Measurements from ENCODE around the gene IMPDH1.

IMPDH1 gene

GRCh38 chr7:128388145-128388485 lies 21.7 kb downstream of the IMPDH1 start:
- DNase-seq (ENCODE audit: low read depth in 1 of 2, low spot score in 1 of 2) = no peak

GRCh38 chr7:128387216-128388144 lies 22.3 kb downstream of the IMPDH1 start:
- DNase-seq (ENCODE audit: low read depth in 1 of 2, low spot score in 1 of 2) = peak; percentile 43 to 44

GRCh38 chr7:128385988-128386925 lies 23.5 kb downstream of the IMPDH1 start:
- no peak for DNase-seq (ENCODE audit: low read depth in 1 of 2, low spot score in 1 of 2)

- DNase-seq (ENCODE audit: low read depth in 1 of 2, low spot score in 1 of 2) = no peak
Observed at GRCh38 chr7:128384726-128385125, 25.1 kb downstream of the IMPDH1 start.

- no peak for DNase-seq (ENCODE audit: low read depth in 1 of 2, low spot score in 1 of 2)
Observed at GRCh38 chr7:128383776-128384175, 26.0 kb downstream of the IMPDH1 start.

GRCh38 chr7:128381161-128381821 lies 28.5 kb downstream of the IMPDH1 start:
- no peak for DNase-seq (ENCODE audit: low read depth in 1 of 2, low spot score in 1 of 2)

GRCh38 chr7:128380483-128381106 lies 29.2 kb downstream of the IMPDH1 start:
- no peak for DNase-seq (ENCODE audit: low read depth in 1 of 2, low spot score in 1 of 2)

- DNase-seq (ENCODE audit: low read depth in 1 of 2, low spot score in 1 of 2) = no peak
Observed at GRCh38 chr7:128379900-128380479, 29.8 kb downstream of the IMPDH1 start.

- no peak for DNase-seq (ENCODE audit: low read depth in 1 of 2, low spot score in 1 of 2)
Observed at GRCh38 chr7:128378637-128379036, 31.1 kb downstream of the IMPDH1 start.

- DNase-seq (ENCODE audit: low read depth in 1 of 2, low spot score in 1 of 2) = no peak
Observed at GRCh38 chr7:128376077-128376476, 33.7 kb downstream of the IMPDH1 start.

- DNase-seq (ENCODE audit: low read depth in 1 of 2, low spot score in 1 of 2) = no peak
Observed at GRCh38 chr7:128374041-128374440, 35.7 kb downstream of the IMPDH1 start.

GRCh38 chr7:128373606-128374005 lies 36.2 kb downstream of the IMPDH1 start:
- DNase-seq (ENCODE audit: low read depth in 1 of 2, low spot score in 1 of 2) = no peak

GRCh38 chr7:128370491-128370890 lies 39.3 kb downstream of the IMPDH1 start:
- DNase-seq (ENCODE audit: low read depth in 1 of 2, low spot score in 1 of 2) = no peak

GRCh38 chr7:128366986-128367385 lies 42.8 kb downstream of the IMPDH1 start:
- no peak for DNase-seq (ENCODE audit: low read depth in 1 of 2, low spot score in 1 of 2)

GRCh38 chr7:128366300-128366699 lies 43.5 kb downstream of the IMPDH1 start:
- DNase-seq (ENCODE audit: low read depth in 1 of 2, low spot score in 1 of 2) = no peak

GRCh38 chr7:128365432-128365831 lies 44.4 kb downstream of the IMPDH1 start:
- DNase-seq (ENCODE audit: low read depth in 1 of 2, low spot score in 1 of 2) = no peak

- DNase-seq (ENCODE audit: low read depth in 1 of 2, low spot score in 1 of 2) = no peak
Observed at GRCh38 chr7:128364166-128364870, 45.5 kb downstream of the IMPDH1 start.

GRCh38 chr7:128363261-128363721 lies 46.5 kb downstream of the IMPDH1 start:
- DNase-seq (ENCODE audit: low read depth in 1 of 2, low spot score in 1 of 2) = no peak

- DNase-seq (ENCODE audit: low read depth in 1 of 2, low spot score in 1 of 2) = no peak
Observed at GRCh38 chr7:128362670-128363069, 47.1 kb downstream of the IMPDH1 start.
